Upper lobe of left lung (tissue), 6 donors: ENCODE measurements around the gene SLC9A6. TPM values are rescaled to one million over a fixed set of nuclear protein-coding genes. Genes with fewer than 3 reads are reported as not detected.
A peak's percentile ranks its signal among the peaks of the same experiment; 100 is the strongest.

ENCODE experiments used
- ATAC-seq, 2 donors: fragments of 200-7000 bp; cut with Tn5 transposase; one replicate each; pipeline ENCODE4 v1.9.1; 2022; ENCODE audit warnings: mild to moderate bottlenecking in 2 of 2, moderate library complexity in 2 of 2; ENCODE audit not compliant: low FRiP score in 2 of 2
- DNase-seq, 2 donors: peaks; one replicate each; pipeline ENCODE4 v3.0.0-alpha.2; 2019 to 2020
- H3K27ac ChIP-seq, 4 donors: fragments of 200-600 bp; sonication (generic); one replicate each; pipeline ENCODE4 v1.5.1; 2016 to 2019
- H3K27me3 ChIP-seq, 4 donors: fragments of 200-600 bp; sonication (generic); one replicate each; pipeline ENCODE4 v1.5.1; 2017 to 2019
- H3K36me3 ChIP-seq, 4 donors: fragments of 200-600 bp; sonication (generic); one replicate each; pipeline ENCODE4 v1.5.1; 2016 to 2019
- H3K4me1 ChIP-seq, 4 donors: fragments of 200-600 bp; sonication (generic); one replicate each; pipeline ENCODE4 v1.5.1; 2018 to 2019
- H3K4me3 ChIP-seq, 4 donors: fragments of 200-600 bp; sonication (generic); one replicate each; pipeline ENCODE4 v1.5.1; 2017 to 2019; ENCODE audit warnings: mild to moderate bottlenecking in 2 of 4, moderate library complexity in 1 of 4
- H3K9me3 ChIP-seq, 4 donors: fragments of 200-600 bp; sonication (generic); one replicate each; pipeline ENCODE4 v1.5.1; 2018 to 2019
- EP300 ChIP-seq, 4 donors: sonication (generic); formaldehyde crosslinking; IDR thresholded peaks; one replicate each; pipeline ENCODE4 v1.5.1; 2017; ENCODE audit warnings: antibody characterized with exemption in 4 of 4, control low read depth in 2 of 4
- POLR2A ChIP-seq, 4 donors: fragments of 450-650 bp; IDR thresholded peaks; one replicate each; pipeline ENCODE4 v1.5.1; 2016 to 2017; ENCODE audit warnings: antibody characterized with exemption in 4 of 4, mild to moderate bottlenecking in 2 of 4
- POLR2AphosphoS5 ChIP-seq, 2 donors: sonication (generic); formaldehyde crosslinking; IDR thresholded peaks; one replicate each; pipeline ENCODE4 v1.5.1; 2017; ENCODE audit warnings: antibody characterized with exemption in 2 of 2
- WGBS, 2 donors: methylation state at CpG; one replicate each; pipeline ENCODE4 v1.1.5; 2017 to 2018; 5-methylcytosine and 5-hydroxymethylcytosine counted together
- total RNA-seq, 6 donors: library from RNA; depleted of rRNA in 4 of 6; stranded (reverse); fragments of >200 nt in 4 of 6; gene quantifications; one replicate each; pipeline versions ENCODE4 v1.1.0 to v1.2.1, GENCODE V29; 2016 to 2021
- TF ChIP-seq, protein P1 (sequence below), 6 experiments: fragments of 450-650 bp in 4 of 6; fragments of 200-600 bp in 2 of 6; sonication (generic) in 2 of 6; IDR thresholded peaks; one replicate each; pipeline ENCODE4 v1.5.1; 2016 to 2019; ENCODE audit warnings: antibody characterized with exemption in 6 of 6
- donor health status: DM: no; HTN: no; CAD: no; lungs with moderate emphysema.
- donor health status: DM: no; HTN: yes; CAD: no; lungs with severe emphysema.

SLC9A6 gene
- total RNA-seq, 6 donors from 2014 or later = 4.7 to 16.9 (median 11.5) TPM

DNA sequence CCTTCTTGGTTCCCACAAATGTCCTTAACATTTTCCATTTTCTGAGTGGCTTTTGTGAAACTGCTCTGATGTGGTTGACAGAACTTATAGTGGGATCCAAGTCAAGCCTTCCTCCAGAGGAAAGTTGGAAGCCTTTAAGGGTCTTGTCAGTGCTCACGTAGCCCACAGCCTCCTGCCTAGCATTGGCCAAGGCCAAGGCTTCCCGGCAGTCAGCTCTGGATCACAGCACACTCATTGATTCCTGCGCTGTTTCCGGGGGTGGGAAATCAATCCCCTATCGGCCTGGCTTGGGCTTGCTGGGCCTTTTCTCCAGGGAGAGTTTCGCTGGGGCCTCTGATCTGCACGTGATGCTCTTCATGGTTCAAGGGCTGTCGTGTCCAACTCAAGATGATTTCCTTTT is 76.1 kb downstream of the SLC9A6 start:
- ATAC-seq (no peak), DNase-seq (no peak)
- H3K4me3 ChIP-seq = no peak overlapping the region
- WGBS, 2 donors = 75 to 85% methylated on average over 5 to 8 of the region's 8 CpGs
- H3K4me1 ChIP-seq = no peaks in the 10 kb centered on the region
- TF ChIP-seq, protein P1, sequence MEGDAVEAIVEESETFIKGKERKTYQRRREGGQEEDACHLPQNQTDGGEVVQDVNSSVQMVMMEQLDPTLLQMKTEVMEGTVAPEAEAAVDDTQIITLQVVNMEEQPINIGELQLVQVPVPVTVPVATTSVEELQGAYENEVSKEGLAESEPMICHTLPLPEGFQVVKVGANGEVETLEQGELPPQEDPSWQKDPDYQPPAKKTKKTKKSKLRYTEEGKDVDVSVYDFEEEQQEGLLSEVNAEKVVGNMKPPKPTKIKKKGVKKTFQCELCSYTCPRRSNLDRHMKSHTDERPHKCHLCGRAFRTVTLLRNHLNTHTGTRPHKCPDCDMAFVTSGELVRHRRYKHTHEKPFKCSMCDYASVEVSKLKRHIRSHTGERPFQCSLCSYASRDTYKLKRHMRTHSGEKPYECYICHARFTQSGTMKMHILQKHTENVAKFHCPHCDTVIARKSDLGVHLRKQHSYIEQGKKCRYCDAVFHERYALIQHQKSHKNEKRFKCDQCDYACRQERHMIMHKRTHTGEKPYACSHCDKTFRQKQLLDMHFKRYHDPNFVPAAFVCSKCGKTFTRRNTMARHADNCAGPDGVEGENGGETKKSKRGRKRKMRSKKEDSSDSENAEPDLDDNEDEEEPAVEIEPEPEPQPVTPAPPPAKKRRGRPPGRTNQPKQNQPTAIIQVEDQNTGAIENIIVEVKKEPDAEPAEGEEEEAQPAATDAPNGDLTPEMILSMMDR (IDR thresholded peaks at IDR 0.05) = no peak
- TF ChIP-seq POLR2A (IDR thresholded peaks at IDR 0.05) (no peak), POLR2AphosphoS5 (IDR thresholded peaks at IDR 0.05) (no peak), EP300 (IDR thresholded peaks at IDR 0.05) (no peak)
- H3K27ac ChIP-seq = no peak overlapping the region
- no peaks in the 10 kb centered on the region for H3K36me3 ChIP-seq
- no peaks in the 10 kb centered on the region for H3K27me3 ChIP-seq
- H3K9me3 ChIP-seq = peaks cover 0 to 4% (median 0%) of the 10 kb centered on the region in 4 donors

DNA sequence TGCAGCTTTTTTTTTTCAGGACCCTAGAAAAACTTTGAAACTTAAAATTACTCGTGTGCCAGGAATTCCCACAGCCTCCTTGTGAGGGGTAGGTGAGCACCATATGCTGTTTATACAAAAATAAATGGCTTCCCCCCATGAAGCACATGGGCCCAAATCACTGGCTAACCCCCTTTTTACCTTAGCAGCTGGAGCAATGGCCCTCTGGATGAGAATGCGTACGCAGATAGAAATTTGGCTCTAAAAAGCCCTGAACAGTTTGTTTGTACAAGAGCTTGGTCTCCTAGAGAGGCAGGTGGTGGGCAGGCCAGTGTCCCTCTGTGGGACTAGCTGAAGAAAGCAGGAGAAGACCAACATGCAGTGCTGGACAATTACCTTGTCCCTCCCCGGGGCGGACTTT is 76.5 kb downstream of the SLC9A6 start:
- DNase-seq = no peak
- WGBS, 2 donors = 83 to 88% methylated on average over 3 to 5 of the region's 5 CpGs
- ATAC-seq = no peak
- H3K27ac ChIP-seq = no peak overlapping the region
- no peaks in the 10 kb centered on the region for H3K4me1 ChIP-seq
- H3K4me3 ChIP-seq = no peak overlapping the region
- no peaks in the 10 kb centered on the region for H3K36me3 ChIP-seq
- H3K27me3 ChIP-seq = no peaks in the 10 kb centered on the region
- peaks cover 0 to 4% (median 0%) of the 10 kb centered on the region in 4 donors for H3K9me3 ChIP-seq
- TF ChIP-seq, protein P1 (IDR thresholded peaks at IDR 0.05) = no peak
- TF ChIP-seq POLR2A (IDR thresholded peaks at IDR 0.05) (no peak), EP300 (IDR thresholded peaks at IDR 0.05) (no peak), POLR2AphosphoS5 (IDR thresholded peaks at IDR 0.05) (no peak)

DNA sequence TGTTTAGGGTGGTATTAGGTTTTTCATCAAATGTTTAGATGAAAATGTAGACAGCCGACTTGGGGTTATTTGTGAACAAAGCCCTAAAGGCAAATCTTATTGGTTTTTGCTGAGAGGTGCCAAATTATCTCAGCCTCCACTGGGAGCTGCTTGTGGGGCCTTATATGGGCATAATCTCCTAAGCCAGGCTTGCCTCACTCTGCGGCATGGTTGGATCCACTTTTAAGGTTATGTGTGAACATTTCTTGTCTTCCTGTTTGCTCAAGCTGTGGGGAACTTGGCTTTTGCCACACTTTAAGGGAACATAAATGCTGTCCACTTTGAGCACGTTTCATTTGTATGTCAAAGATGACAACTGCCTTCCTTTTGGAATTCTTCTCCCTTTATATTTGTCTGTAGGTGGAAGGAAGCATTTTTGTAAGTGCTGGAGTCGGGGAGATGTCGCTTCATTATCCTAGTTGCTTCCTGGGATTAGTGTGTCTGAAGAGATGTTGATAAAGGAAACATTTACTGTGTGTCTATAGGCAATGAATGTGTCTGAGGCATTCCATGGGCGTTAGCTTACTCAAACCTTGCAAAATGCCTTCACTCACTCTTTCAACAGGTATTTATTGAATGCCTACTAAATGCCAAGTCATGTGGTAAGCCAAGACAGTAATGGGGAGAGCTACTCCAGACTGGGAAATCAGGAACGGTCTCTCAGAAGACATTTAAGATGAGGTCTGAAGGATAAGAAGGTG is 78.3 kb downstream of the SLC9A6 start:
- Histone ChIP-seq H3K27me3 (no peaks in the 10 kb centered on the region), H3K27ac (peak overlapping the region in 2 of 4 donors; percentile 30), H3K4me1 (no peaks in the 10 kb centered on the region), H3K36me3 (no peaks in the 10 kb centered on the region), H3K9me3 (peaks cover 0 to 4% (median 0%) of the 10 kb centered on the region in 4 donors), H3K4me3 (no peak overlapping the region)
- ATAC-seq (peak; percentile 30 to 74), DNase-seq (peak in 1 of 2 donors; percentile 26)
- TF ChIP-seq, protein P1 (IDR thresholded peaks at IDR 0.05) = no peak
- TF ChIP-seq EP300 (IDR thresholded peaks at IDR 0.05) = no peak
- no peak for TF ChIP-seq POLR2A (IDR thresholded peaks at IDR 0.05)
- TF ChIP-seq POLR2AphosphoS5 (IDR thresholded peaks at IDR 0.05) = no peak
- 46 to 65% methylated on average over 7 of the region's 7 CpGs for WGBS, 2 donors

DNA sequence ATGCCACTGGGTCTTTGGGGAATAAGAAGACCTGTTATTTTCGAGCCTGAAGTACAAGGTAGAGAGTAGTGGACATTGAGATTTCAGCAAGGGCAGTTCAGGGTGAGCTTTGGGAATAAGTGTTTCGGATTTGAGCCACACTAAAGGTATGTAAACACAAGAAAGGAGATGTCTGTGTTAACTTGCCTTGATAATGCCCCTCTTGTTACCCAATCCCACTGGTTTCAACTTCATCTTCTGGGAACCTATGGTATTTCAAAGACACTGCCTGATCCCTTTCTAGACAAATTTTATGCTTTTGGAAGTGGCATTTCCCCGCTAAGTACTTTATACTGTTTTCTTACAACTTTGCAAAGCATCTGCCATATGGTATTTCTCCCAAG is 79.4 kb downstream of the SLC9A6 start:
- peak overlapping the region in 3 of 4 donors; percentile 21 to 30 (median 30) for H3K27ac ChIP-seq
- peaks cover 0 to 4% (median 0%) of the 10 kb centered on the region in 4 donors for H3K9me3 ChIP-seq
- H3K36me3 ChIP-seq = no peaks in the 10 kb centered on the region
- H3K4me1 ChIP-seq = no peaks in the 10 kb centered on the region
- ATAC-seq (no peak), DNase-seq (no peak)
- TF ChIP-seq POLR2A (IDR thresholded peaks at IDR 0.05) (no peak), EP300 (IDR thresholded peaks at IDR 0.05) (no peak), POLR2AphosphoS5 (IDR thresholded peaks at IDR 0.05) (no peak)
- TF ChIP-seq, protein P1 (IDR thresholded peaks at IDR 0.05) = no peak
- 55 to 72% methylated on average over 3 of the region's 3 CpGs for WGBS, 2 donors
- no peaks in the 10 kb centered on the region for H3K27me3 ChIP-seq
- H3K4me3 ChIP-seq = no peak overlapping the region
